OCI-LY7 (cell line): ENCODE results near the gene FAM53C. TPM values are rescaled to one million over a fixed set of nuclear protein-coding genes. Genes with fewer than 3 reads are reported as not detected.

Experiments
- BruUV-seq: library from RNA; stranded (reverse); fragments of 400-500 nt; replicated peaks from 2 replicates; lab custom pipeline; 2021; lab: Mats Ljungman, UMichigan
- CTCF ChIA-PET: fragments of 300-600 bp; sonication (Branson Sonifier 250); formaldehyde crosslinking; loops from one replicate; lab custom pipeline; 2022; ENCODE audit warnings: antibody characterized with exemption; ENCODE audit not compliant: unreplicated experiment; lab: Charles Lee
- POLR2A ChIA-PET: fragments of 300-600 bp; sonication (Branson Sonifier 250); formaldehyde crosslinking; loops from one replicate; lab custom pipeline; 2022; ENCODE audit warnings: antibody characterized with exemption; lab: Charles Lee
- DNase-seq: peaks from one replicate; pipeline ENCODE4 v3.0.0-alpha.2; 2015; ENCODE audit warnings: low spot score
- H2AFZ ChIP-seq: fragments of 200-600 bp; sonication (generic), shearing (Covaris generic); 2 replicates; pipeline ENCODE4 v1.6.1; 2014; ENCODE audit warnings: mild to moderate bottlenecking, antibody characterized with exemption, low read length, moderate library complexity
- H3K27ac ChIP-seq: fragments of 200-600 bp; sonication (generic); 2 replicates; pipeline ENCODE4 v1.5.1; 2014; ENCODE audit warnings: mixed run types, low read depth, mild to moderate bottlenecking, moderate library complexity, low read length, inconsistent platforms; ENCODE audit not compliant: poor library complexity, severe bottlenecking
- H3K36me3 ChIP-seq: fragments of 200-600 bp; sonication (generic); 2 replicates; pipeline ENCODE4 v1.6.1; 2014; ENCODE audit warnings: mild to moderate bottlenecking, antibody characterized with exemption, low read length, moderate library complexity, mixed read lengths; ENCODE audit not compliant: insufficient read depth
- H3K4me1 ChIP-seq: fragments of 200-600 bp; sonication (generic); 2 replicates; pipeline ENCODE4 v1.5.1; 2014; ENCODE audit warnings: mild to moderate bottlenecking, low read length; ENCODE audit not compliant: insufficient read depth, poor library complexity, severe bottlenecking
- H3K4me2 ChIP-seq: fragments of 200-600 bp; sonication (generic); 2 replicates; pipeline ENCODE4 v1.6.1; 2014; ENCODE audit warnings: mild to moderate bottlenecking, low read length
- H3K4me3 ChIP-seq: fragments of 200-600 bp; sonication (generic); 2 replicates; pipeline ENCODE4 v1.5.1; 2014; ENCODE audit warnings: mild to moderate bottlenecking, low read depth, low read length; ENCODE audit not compliant: poor library complexity, severe bottlenecking
- H3K79me2 ChIP-seq: fragments of 200-600 bp; sonication (generic); 2 replicates; pipeline ENCODE4 v1.6.1; 2016; ENCODE audit warnings: low read depth, mild to moderate bottlenecking, low read length, moderate library complexity, mixed read lengths; ENCODE audit not compliant: insufficient read depth
- H3K9me2 ChIP-seq: fragments of 200-600 bp; sonication (generic); 2 replicates; pipeline ENCODE4 v1.6.1; 2016; ENCODE audit warnings: mild to moderate bottlenecking, low read length, mixed read lengths; ENCODE audit not compliant: insufficient read depth
- H3K9me3 ChIP-seq: fragments of 200-600 bp; sonication (generic); 2 replicates; pipeline ENCODE4 v1.6.1; 2014; ENCODE audit warnings: mild to moderate bottlenecking, mixed run types, low read length, mixed read lengths
- H4K20me1 ChIP-seq: fragments of 200-600 bp; sonication (generic); 2 replicates; pipeline ENCODE4 v1.6.1; 2014; ENCODE audit warnings: mild to moderate bottlenecking, antibody characterized with exemption, low read length, moderate library complexity, mixed read lengths; ENCODE audit not compliant: insufficient read depth
- CTCF ChIP-seq: fragments of 200-600 bp; sonication (generic); conservative IDR thresholded peaks from 2 replicates; pipeline ENCODE4 v1.5.1; 2014; ENCODE audit warnings: mild to moderate bottlenecking, antibody characterized with exemption, low read length, moderate library complexity, mixed read lengths
- EZH2phosphoT487 ChIP-seq: fragments of 200-600 bp; sonication (generic); IDR thresholded peaks from 2 replicates; pipeline ENCODE4 v1.6.1; 2018; ENCODE audit warnings: low read depth, borderline replicate concordance, mild to moderate bottlenecking, mixed run types, antibody characterized with exemption, low read length, moderate library complexity, mixed read lengths
- intact Hi-C: fragments of 100-400 bp; cut with micrococcal nuclease; formaldehyde crosslinking; loops from one replicate; pipeline ENCODE4 v1.10.0; 2022; ENCODE audit not compliant: unreplicated experiment
- total RNA-seq, 2 experiments: library from RNA; depleted of rRNA in 1 of 2; stranded (reverse); fragments of >200 nt in 1 of 2; shearing (Covaris generic) in 1 of 2; gene quantifications; 2 replicates each; pipeline ENCODE4 v1.2.3, GENCODE V29; 2014 to 2022

Gene FAM53C
- total RNA-seq, 2 experiments from 2014 or later = 42.3 to 46.5 TPM

- TF ChIP-seq CTCF = no peak
- TF ChIP-seq EZH2phosphoT487 = no peak
- no peak overlapping the region for H2AFZ ChIP-seq
- H3K9me3 ChIP-seq = no peaks in the 10 kb centered on the region
- intact Hi-C loops = no loop called here
- H3K36me3 ChIP-seq = peaks cover 19% of the 10 kb centered on the region
- no peak overlapping the region for H3K4me2 ChIP-seq
- no peaks in the 10 kb centered on the region for H3K9me2 ChIP-seq
- peaks cover 3% of the 10 kb centered on the region for H3K4me1 ChIP-seq
- no peak for DNase-seq
- ChIA-PET CTCF (interaction anchor here (1.0 kb wide), 1 partner anchor 34 kb away, joined by 3 read pairs; no protein-coding TSS in a partner anchor), POLR2A (interaction anchor here (1.2 kb wide), 1 partner anchor 16 kb away, joined by 5 read pairs; no protein-coding TSS in a partner anchor)
- H4K20me1 ChIP-seq = peaks cover 5% of the 10 kb centered on the region; the same call in 1 of the 2 replicates
- BruUV-seq = no TSS peak
- no peak overlapping the region for H3K4me3 ChIP-seq
- H3K27ac ChIP-seq = no peak overlapping the region
- peaks cover 67% of the 10 kb centered on the region for H3K79me2 ChIP-seq
These were observed 31.2 kb downstream of the FAM53C start for GRCh38 chr5:138369261-138369660.

GRCh38 chr5:138369706-138370105 lies 31.6 kb downstream of the FAM53C start:
- no TSS peak for BruUV-seq
- DNase-seq = no peak
- POLR2A ChIA-PET = interaction anchor here (1.1 kb wide), 1 partner anchor 16 kb away, joined by 3 read pairs; no protein-coding TSS in a partner anchor
- H3K36me3 ChIP-seq = peaks cover 24% of the 10 kb centered on the region
- H3K9me3 ChIP-seq = no peaks in the 10 kb centered on the region
- H3K27ac ChIP-seq = no peak overlapping the region
- H4K20me1 ChIP-seq = peaks cover under 1% of the 10 kb centered on the region; the same call in 1 of the 2 replicates
- TF ChIP-seq EZH2phosphoT487 (no peak), CTCF (no peak)
- H3K4me2 ChIP-seq = no peak overlapping the region
- H3K4me1 ChIP-seq = peaks cover 3% of the 10 kb centered on the region
- no peak overlapping the region for H3K4me3 ChIP-seq
- intact Hi-C loops = no loop called here
- peaks cover 63% of the 10 kb centered on the region for H3K79me2 ChIP-seq
- CTCF ChIA-PET = interaction anchor here (1.0 to 1.5 kb wide), 2 partner anchors 15 to 34 kb away, joined by 3 read pairs; no protein-coding TSS in a partner anchor
- no peak overlapping the region for H2AFZ ChIP-seq
- H3K9me2 ChIP-seq = no peaks in the 10 kb centered on the region

- H3K79me2 ChIP-seq = peaks cover 54% of the 10 kb centered on the region
- H3K4me1 ChIP-seq = peaks cover 3% of the 10 kb centered on the region
- H2AFZ ChIP-seq = no peak overlapping the region
- no peak for TF ChIP-seq EZH2phosphoT487
- intact Hi-C loops = no loop called here
- H3K9me2 ChIP-seq = no peaks in the 10 kb centered on the region
- H3K4me3 ChIP-seq = no peak overlapping the region
- no peak for DNase-seq
- POLR2A ChIA-PET = interaction anchor here (0.6 to 1.1 kb wide), 3 partner anchors 17 to 152 kb away, joined by 3 to 4 read pairs (median 3); no protein-coding TSS in a partner anchor
- BruUV-seq = no TSS peak
- CTCF ChIA-PET = interaction anchor here (1.5 kb wide), 1 partner anchor 16 kb away, joined by 3 read pairs; no protein-coding TSS in a partner anchor
- no peaks in the 10 kb centered on the region for H4K20me1 ChIP-seq
- H3K4me2 ChIP-seq = no peak overlapping the region
- H3K9me3 ChIP-seq = no peaks in the 10 kb centered on the region
- peaks cover 28% of the 10 kb centered on the region for H3K36me3 ChIP-seq
- no peak overlapping the region for H3K27ac ChIP-seq
These were observed 32.5 kb downstream of the FAM53C start for GRCh38 chr5:138370537-138370936.
